ENCODE data around the gene DAP3. TPM values are rescaled to one million over a fixed set of nuclear protein-coding genes. Genes with fewer than 3 reads are reported as not detected.

Gene DAP3
- total and polyA plus RNA-seq, 2 of the 8 experiments (the other 6 are each of a cell fraction or from before 2014, with no cell fraction given) = 66.3 to 87.1 TPM

DNA sequence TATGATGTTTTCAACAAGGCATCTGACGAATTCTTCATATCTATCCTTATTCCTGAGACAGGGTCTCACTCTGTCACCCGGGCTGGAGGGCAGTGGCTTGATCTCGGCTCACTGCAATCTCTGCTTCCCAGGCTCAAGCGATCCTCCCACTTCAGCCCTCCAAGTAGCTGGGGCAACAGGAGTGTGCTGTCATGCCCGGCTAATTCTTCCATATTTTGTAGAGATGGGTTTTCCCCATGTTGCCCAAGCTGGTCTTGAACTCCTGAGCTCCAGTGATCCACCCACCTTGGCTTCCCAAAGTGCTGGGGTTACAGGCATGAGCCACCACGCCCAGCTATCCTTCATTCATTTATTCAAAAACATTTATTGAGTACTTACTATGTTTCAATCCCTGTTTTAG, 8.4 kb upstream of the DAP3 start:
- FAIRE-seq = no peak
- peaks cover 3 to 6% of the 10 kb centered on the region in 2 experiments for H4K20me1 ChIP-seq (replicated peaks in 1 of 2; ENCODE audit: control insufficient read depth in 1 of 2, insufficient read depth in 2 of 2, low read length in 2 of 2)
- no peak overlapping the region for H2BK20ac ChIP-seq (ENCODE audit: low read length)
- H3K4ac ChIP-seq (replicated peaks; ENCODE audit: insufficient read length, low read depth, low read length) = no peak overlapping the region
- no peak overlapping the region for H3K56ac ChIP-seq (replicated peaks; ENCODE audit: insufficient read length, low read depth, low read length)
- H3K23ac ChIP-seq (ENCODE audit: insufficient read length) = no peak overlapping the region
- H2BK120ac ChIP-seq (replicated peaks; ENCODE audit: low read depth, low read length) = no peak overlapping the region
- H2BK5ac ChIP-seq (ENCODE audit: low read depth, low read length) = no peak overlapping the region
- H3K36me3 ChIP-seq (ENCODE audit: control insufficient read depth in 2 of 4, insufficient read depth in 4 of 4, low read length in 3 of 4) = peaks cover 5 to 29% (median 17%) of the 10 kb centered on the region in 4 experiments; a peak in 6 of 8 replicates
- no peak for DNase-seq (ENCODE audit: low read depth in 1 of 2, low spot score in 2 of 2)
- H3K4me1 ChIP-seq (replicated peaks in 1 of 4; ENCODE audit: control insufficient read depth in 3 of 4, insufficient read depth in 4 of 4, low read length in 3 of 4) = no peaks in the 10 kb centered on the region
- no peak overlapping the region for H3K4me2 ChIP-seq (ENCODE audit: insufficient read depth in 1 of 2, low read depth in 2 of 2, low read length in 2 of 2)
- WGBS, 2 experiments (ENCODE audit: extremely low coverage in 1 of 2, insufficient coverage in 1 of 2, insufficient read length in 1 of 2, insufficient replicate concordance in 2 of 2, low coverage in 1 of 2, low lambda C conversion rate in 2 of 2, missing lambda C conversion rate in 1 of 2) = 94% methylated on average over 6 of the region's 6 CpGs; no CpG with 5 or more reads in 1 of the 2 experiments
- H3K9me3 ChIP-seq (ENCODE audit: insufficient read depth in 2 of 2, low read depth in 1 of 2, low read length in 1 of 2) = no peaks in the 10 kb centered on the region; a peak in 1 of 4 replicates
- H4K91ac ChIP-seq (replicated peaks; ENCODE audit: insufficient read length, low read length) = no peak overlapping the region
- no peak overlapping the region for H3K18ac ChIP-seq (ENCODE audit: extremely low read depth, low read length)
- H3K27me3 ChIP-seq (replicated peaks in 1 of 4; ENCODE audit: control insufficient read depth in 3 of 4, extremely low read depth in 1 of 4, insufficient read depth in 3 of 4, low read length in 3 of 4) = no peaks in the 10 kb centered on the region
- H3K27ac ChIP-seq (ENCODE audit: low read depth, low read length) = no peak overlapping the region
- H2BK15ac ChIP-seq (ENCODE audit: low read length) = no peak overlapping the region
- peaks cover 0 to 49% of the 10 kb centered on the region in 2 experiments; a peak in 3 of 4 replicates for H3K79me2 ChIP-seq (ENCODE audit: control insufficient read depth in 1 of 2, insufficient read depth in 2 of 2, low read length in 2 of 2)
- no peaks in the 10 kb centered on the region for H3K23me2 ChIP-seq (ENCODE audit: low read depth, low read length)
- no peak overlapping the region for H4K5ac ChIP-seq (ENCODE audit: insufficient read length, low read depth, low read length)
- H3K4me3 ChIP-seq (ENCODE audit: extremely low read depth in 1 of 4, insufficient read depth in 2 of 4, low read depth in 3 of 4, low read length in 4 of 4) = no peak overlapping the region
- H3K14ac ChIP-seq (ENCODE audit: insufficient read length) = no peak overlapping the region
- CTCF ChIA-PET (ENCODE audit: partially characterized antibody) = interaction anchor here (1.0 to 1.3 kb wide), 2 partner anchors 25 to 32 kb away, joined by 3 read pairs; no protein-coding TSS in a partner anchor
- no peak overlapping the region for H2AFZ ChIP-seq (ENCODE audit: low read length)
- no peak overlapping the region for H2AK5ac ChIP-seq (ENCODE audit: low read depth, low read length)
- peaks cover 5% of the 10 kb centered on the region for H3K79me1 ChIP-seq (ENCODE audit: low read depth, low read length)
- H3K9ac ChIP-seq (replicated peaks in 1 of 4; ENCODE audit: extremely low read depth in 1 of 4, low read depth in 3 of 4, low read length in 3 of 4) = no peak overlapping the region
- no peak overlapping the region for H2BK12ac ChIP-seq (ENCODE audit: low read depth, low read length)
- POLR2A ChIA-PET (ENCODE audit: partially characterized antibody) = no interaction called here
- H4K8ac ChIP-seq (ENCODE audit: extremely low read depth, insufficient read depth, low read length) = no peak overlapping the region
- no peak for TF ChIP-seq HDAC6 (IDR thresholded peaks at IDR 0.05; ENCODE audit: low read depth, low read length)
- TF ChIP-seq, protein P1, sequence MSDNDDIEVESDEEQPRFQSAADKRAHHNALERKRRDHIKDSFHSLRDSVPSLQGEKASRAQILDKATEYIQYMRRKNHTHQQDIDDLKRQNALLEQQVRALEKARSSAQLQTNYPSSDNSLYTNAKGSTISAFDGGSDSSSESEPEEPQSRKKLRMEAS (IDR thresholded peaks at IDR 0.05) = no peak
- no peak for TF ChIP-seq RNF2 (IDR thresholded peaks at IDR 0.05; ENCODE audit: borderline replicate concordance, low read depth, low read length, missing control alignments, poor library complexity, severe bottlenecking)
- no peak for TF ChIP-seq BRCA1 (IDR thresholded peaks at IDR 0.05; ENCODE audit: low read depth, low read length)
- TF ChIP-seq RBBP5 (IDR thresholded peaks at IDR 0.05; ENCODE audit: borderline replicate concordance, low read depth, low read length) = no peak
- TF ChIP-seq ZNF274 (IDR thresholded peaks at IDR 0.05; ENCODE audit: borderline replicate concordance, extremely low read depth, low read length) = no peak
- TF ChIP-seq CBX8 (IDR thresholded peaks at IDR 0.05; ENCODE audit: borderline replicate concordance, low read depth, low read length) = no peak
- TF ChIP-seq KDM5A (IDR thresholded peaks at IDR 0.05; ENCODE audit: low read length) = no peak
- TF ChIP-seq SAP30 (IDR thresholded peaks at IDR 0.05; ENCODE audit: insufficient read depth, insufficient replicate concordance, low read length) = no peak
- TF ChIP-seq, protein P2, sequence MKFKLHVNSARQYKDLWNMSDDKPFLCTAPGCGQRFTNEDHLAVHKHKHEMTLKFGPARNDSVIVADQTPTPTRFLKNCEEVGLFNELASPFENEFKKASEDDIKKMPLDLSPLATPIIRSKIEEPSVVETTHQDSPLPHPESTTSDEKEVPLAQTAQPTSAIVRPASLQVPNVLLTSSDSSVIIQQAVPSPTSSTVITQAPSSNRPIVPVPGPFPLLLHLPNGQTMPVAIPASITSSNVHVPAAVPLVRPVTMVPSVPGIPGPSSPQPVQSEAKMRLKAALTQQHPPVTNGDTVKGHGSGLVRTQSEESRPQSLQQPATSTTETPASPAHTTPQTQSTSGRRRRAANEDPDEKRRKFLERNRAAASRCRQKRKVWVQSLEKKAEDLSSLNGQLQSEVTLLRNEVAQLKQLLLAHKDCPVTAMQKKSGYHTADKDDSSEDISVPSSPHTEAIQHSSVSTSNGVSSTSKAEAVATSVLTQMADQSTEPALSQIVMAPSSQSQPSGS (IDR thresholded peaks at IDR 0.05; ENCODE audit: low read length) = no peak
- no peak for TF ChIP-seq SP2 (IDR thresholded peaks at IDR 0.05; ENCODE audit: low read length)
- no peak for TF ChIP-seq JUND (IDR thresholded peaks at IDR 0.05; ENCODE audit: low read length)
